Measurements from ENCODE around the gene KRT15. TPM values are rescaled to one million over a fixed set of nuclear protein-coding genes. Genes with fewer than 3 reads are reported as not detected.

KRT15 gene
- total and polyA plus RNA-seq, 2 of the 4 experiments (the other 2 are of a cell fraction): 2.9 to 5.3 TPM

DNA sequence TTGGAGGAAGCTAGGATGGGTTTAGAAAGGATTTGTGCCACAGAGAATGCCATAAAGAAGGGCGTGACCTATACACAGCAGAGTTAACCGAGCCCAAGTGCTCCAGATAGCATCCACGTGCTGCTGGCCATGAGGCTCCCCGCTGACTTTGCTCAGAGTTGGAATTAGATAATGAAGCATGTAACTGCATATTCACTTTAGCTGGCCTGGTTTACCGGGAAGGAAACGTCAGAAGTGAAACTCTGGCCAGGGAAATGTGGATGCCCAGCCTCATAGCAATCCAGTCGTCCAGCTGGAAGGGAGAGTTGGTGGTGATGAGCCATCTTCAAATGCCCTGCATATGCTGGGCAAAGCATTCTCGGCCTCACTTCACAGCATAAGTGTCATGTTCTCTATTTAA is 43.8 kb downstream of the KRT15 start:
- Histone ChIP-seq H2BK15ac (ENCODE audit: low read depth, low read length) (no peak overlapping the region), H2BK20ac (ENCODE audit: low read depth, low read length) (no peak overlapping the region), H3K79me1 (ENCODE audit: low read depth in 1 of 2, low read length in 2 of 2) (no peaks in the 10 kb centered on the region), H3K23ac (ENCODE audit: low read depth, low read length) (no peak overlapping the region), H4K91ac (ENCODE audit: insufficient read depth, low read depth, low read length) (no peak overlapping the region), H3K56ac (ENCODE audit: extremely low read depth, insufficient read depth, low read length) (no peak overlapping the region), H3K27ac (ENCODE audit: insufficient read depth, low read length) (no peak overlapping the region), H3K4me1 (ENCODE audit: control insufficient read depth, insufficient read depth, low read length) (no peaks in the 10 kb centered on the region), H2AFZ (replicated peaks; ENCODE audit: low read length, poor library complexity) (no peak overlapping the region), H3K4ac (ENCODE audit: low read depth, low read length) (no peak overlapping the region), H2BK120ac (ENCODE audit: low read depth, low read length) (no peak overlapping the region), H3K4me2 (ENCODE audit: low read depth, low read length) (no peak overlapping the region), H3K4me3 (ENCODE audit: insufficient read depth, low read depth, low read length) (no peak overlapping the region), H3K9me3 (ENCODE audit: control insufficient read depth, insufficient read depth, low read length) (peaks cover 12% of the 10 kb centered on the region), H4K8ac (ENCODE audit: low read depth in 2 of 2, low read length in 2 of 2) (no peak overlapping the region), H2AK5ac (ENCODE audit: low read depth, low read length) (no peak overlapping the region), H3K9ac (ENCODE audit: low read depth, low read length) (no peak overlapping the region), H3K14ac (replicated peaks; ENCODE audit: low read depth, low read length) (no peak overlapping the region), H4K20me1 (ENCODE audit: insufficient read depth, low read length) (no peaks in the 10 kb centered on the region), H2AK9ac (replicated peaks; ENCODE audit: low read depth, low read length, poor library complexity) (no peak overlapping the region), H3K27me3 (ENCODE audit: control insufficient read depth, insufficient read depth, low read length) (peaks cover 12% of the 10 kb centered on the region), H2BK5ac (ENCODE audit: low read depth, low read length, poor library complexity, severe bottlenecking) (no peak overlapping the region), H4K5ac (ENCODE audit: low read depth, low read length) (no peak overlapping the region), H3K36me3 (ENCODE audit: control insufficient read depth, insufficient read depth, low read length) (no peaks in the 10 kb centered on the region), H3K9me1 (ENCODE audit: insufficient read depth, low read length) (peaks cover 3% of the 10 kb centered on the region; the same call in 1 of the 2 replicates), H3K18ac (ENCODE audit: low read depth, low read length) (no peak overlapping the region)
- intact Hi-C loops (cut with micrococcal nuclease): no loop called here
- dilution Hi-C loops (cut with HindIII; ENCODE audit: low sequenced_read_pairs, unreplicated experiment): no loop called here
- DNase-seq (no peak), ATAC-seq (ENCODE audit: low read depth) (no peak)
- in situ Hi-C loops (cut with MboI; ENCODE audit: low sequenced_read_pairs): no loop called here
- WGBS, 2 experiments (ENCODE audit: extremely low coverage in 2 of 2, insufficient read length in 1 of 2): 83% methylated on average over 1 of the region's 8 CpGs; no CpG with 5 or more reads in 1 of the 2 experiments
- ChIA-PET POLR2A (ENCODE audit: unreplicated experiment) (no interaction called here), CTCF (interaction anchor here (0.6 kb wide), 1 partner anchor 13 kb away, joined by 3 read pairs; no protein-coding TSS in a partner anchor)
- TF ChIP-seq, protein P1, sequence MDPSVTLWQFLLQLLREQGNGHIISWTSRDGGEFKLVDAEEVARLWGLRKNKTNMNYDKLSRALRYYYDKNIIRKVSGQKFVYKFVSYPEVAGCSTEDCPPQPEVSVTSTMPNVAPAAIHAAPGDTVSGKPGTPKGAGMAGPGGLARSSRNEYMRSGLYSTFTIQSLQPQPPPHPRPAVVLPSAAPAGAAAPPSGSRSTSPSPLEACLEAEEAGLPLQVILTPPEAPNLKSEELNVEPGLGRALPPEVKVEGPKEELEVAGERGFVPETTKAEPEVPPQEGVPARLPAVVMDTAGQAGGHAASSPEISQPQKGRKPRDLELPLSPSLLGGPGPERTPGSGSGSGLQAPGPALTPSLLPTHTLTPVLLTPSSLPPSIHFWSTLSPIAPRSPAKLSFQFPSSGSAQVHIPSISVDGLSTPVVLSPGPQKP (IDR thresholded peaks at IDR 0.05; ENCODE audit: borderline replicate concordance, low read depth, low read length): no peak
- TF ChIP-seq CEBPB (IDR thresholded peaks at IDR 0.05; ENCODE audit: low read depth, low read length) (no peak), CHD1 (IDR thresholded peaks at IDR 0.05; ENCODE audit: low read depth, low read length) (no peak), NFE2L2 (IDR thresholded peaks at IDR 0.05; ENCODE audit: low read depth, low read length) (no peak), RAD21 (IDR thresholded peaks at IDR 0.05; ENCODE audit: low read length) (no peak), MXI1 (IDR thresholded peaks at IDR 0.05; ENCODE audit: borderline replicate concordance, low read depth, low read length) (no peak), BHLHE40 (IDR thresholded peaks at IDR 0.05; ENCODE audit: low read depth, low read length) (no peak), RCOR1 (IDR thresholded peaks at IDR 0.05; ENCODE audit: insufficient replicate concordance, low read length) (no peak), MAFK (IDR thresholded peaks at IDR 0.05; ENCODE audit: low read depth, low read length) (no peak), POLR2A (IDR thresholded peaks at IDR 0.05; ENCODE audit: low read depth, low read length) (no peak), RFX5 (IDR thresholded peaks at IDR 0.05; ENCODE audit: low read depth, low read length) (no peak)
- TF ChIP-seq, protein P2, sequence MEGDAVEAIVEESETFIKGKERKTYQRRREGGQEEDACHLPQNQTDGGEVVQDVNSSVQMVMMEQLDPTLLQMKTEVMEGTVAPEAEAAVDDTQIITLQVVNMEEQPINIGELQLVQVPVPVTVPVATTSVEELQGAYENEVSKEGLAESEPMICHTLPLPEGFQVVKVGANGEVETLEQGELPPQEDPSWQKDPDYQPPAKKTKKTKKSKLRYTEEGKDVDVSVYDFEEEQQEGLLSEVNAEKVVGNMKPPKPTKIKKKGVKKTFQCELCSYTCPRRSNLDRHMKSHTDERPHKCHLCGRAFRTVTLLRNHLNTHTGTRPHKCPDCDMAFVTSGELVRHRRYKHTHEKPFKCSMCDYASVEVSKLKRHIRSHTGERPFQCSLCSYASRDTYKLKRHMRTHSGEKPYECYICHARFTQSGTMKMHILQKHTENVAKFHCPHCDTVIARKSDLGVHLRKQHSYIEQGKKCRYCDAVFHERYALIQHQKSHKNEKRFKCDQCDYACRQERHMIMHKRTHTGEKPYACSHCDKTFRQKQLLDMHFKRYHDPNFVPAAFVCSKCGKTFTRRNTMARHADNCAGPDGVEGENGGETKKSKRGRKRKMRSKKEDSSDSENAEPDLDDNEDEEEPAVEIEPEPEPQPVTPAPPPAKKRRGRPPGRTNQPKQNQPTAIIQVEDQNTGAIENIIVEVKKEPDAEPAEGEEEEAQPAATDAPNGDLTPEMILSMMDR (conservative IDR thresholded peaks at IDR 0.05; ENCODE audit: low read depth, low read length): no peak
- no TSS peak for BruUV-seq (replicated peaks)
